Fibroblast of skin of left biceps (primary cell): ENCODE data around the gene PCDHB2.
"Not testable (repeated sequence)": the region's sequence is repeated elsewhere in the genome, so short reads cannot be mapped to it uniquely, and the experiment has no call there.

Experiments
- DNase-seq, 2 experiments: peaks; one replicate each; pipeline ENCODE4 v3.0.0-alpha.2; 2013; ENCODE audit warnings: low read depth in 2 of 2

The PCDHB2 gene

DNA sequence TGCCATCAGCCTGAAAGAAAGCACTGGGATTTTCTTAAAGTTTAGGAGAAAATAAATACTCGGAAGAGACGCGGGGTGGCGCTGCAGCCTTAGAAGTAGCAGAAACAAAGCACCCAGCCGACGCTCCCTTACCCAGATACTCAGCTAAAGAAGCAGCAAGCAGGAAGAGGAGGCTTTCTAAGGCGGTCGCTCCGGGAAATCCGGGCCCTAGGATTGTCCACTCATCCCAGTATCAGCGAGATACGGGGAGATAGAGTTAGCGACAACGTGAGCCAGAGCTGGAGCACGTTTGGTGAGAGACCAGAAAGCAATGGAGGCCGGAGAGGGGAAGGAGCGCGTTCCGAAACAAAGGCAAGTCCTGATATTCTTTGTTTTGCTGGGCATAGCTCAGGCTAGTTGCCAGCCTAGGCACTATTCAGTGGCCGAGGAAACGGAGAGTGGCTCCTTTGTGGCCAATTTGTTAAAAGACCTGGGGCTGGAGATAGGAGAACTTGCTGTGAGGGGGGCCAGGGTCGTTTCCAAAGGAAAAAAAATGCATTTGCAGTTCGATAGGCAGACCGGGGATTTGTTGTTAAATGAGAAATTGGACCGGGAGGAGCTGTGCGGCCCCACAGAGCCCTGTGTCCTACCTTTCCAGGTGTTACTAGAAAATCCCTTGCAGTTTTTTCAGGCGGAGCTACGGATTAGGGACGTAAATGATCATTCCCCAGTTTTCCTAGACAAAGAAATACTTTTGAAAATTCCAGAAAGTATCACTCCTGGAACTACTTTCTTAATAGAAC is at the start of gene PCDHB2:
PCDHB2 (plus strand) TSS at position 135 of the 782 bp plus-strand sequence; CDS start at position 311, 176 bp downstream.
- peak; percentile 17 to 19 for DNase-seq

- DNase-seq: no peak
Measured at GRCh38 chr5:141050622-141051520, 43.5 kb upstream of the PCDHB2 start, which contains the start of gene PCDHB1. TSS of gene PCDHB1 (plus strand) at chr5:141051374. CDS start at chr5:141051471, 97 bp downstream.

- no peak for DNase-seq
Measured at GRCh38 chr5:141051521-141051866, 42.9 kb upstream of the PCDHB2 start.

- no peak for DNase-seq
Measured at GRCh38 chr5:141077826-141078225, 16.6 kb upstream of the PCDHB2 start.

DNA sequence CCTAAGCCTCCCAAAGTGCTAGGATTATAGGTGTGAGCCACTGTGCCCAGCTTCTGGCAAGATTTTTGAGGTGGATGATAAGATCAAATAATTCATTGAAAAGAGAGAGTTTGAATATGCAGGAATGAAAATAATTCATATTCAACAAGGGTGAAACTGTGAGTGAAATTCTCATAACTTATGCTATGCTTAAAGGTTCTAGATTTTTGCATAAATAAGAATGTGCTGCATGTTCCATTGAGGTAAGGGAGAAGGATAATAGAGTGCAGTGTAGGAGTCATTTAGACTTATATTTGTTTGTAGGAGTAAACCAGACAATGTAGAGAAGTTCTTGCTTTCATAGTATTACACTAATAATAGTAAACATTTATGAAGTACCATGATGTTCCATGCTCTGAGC is 12.2 kb upstream of the PCDHB2 start:
- DNase-seq: no peak

DNA sequence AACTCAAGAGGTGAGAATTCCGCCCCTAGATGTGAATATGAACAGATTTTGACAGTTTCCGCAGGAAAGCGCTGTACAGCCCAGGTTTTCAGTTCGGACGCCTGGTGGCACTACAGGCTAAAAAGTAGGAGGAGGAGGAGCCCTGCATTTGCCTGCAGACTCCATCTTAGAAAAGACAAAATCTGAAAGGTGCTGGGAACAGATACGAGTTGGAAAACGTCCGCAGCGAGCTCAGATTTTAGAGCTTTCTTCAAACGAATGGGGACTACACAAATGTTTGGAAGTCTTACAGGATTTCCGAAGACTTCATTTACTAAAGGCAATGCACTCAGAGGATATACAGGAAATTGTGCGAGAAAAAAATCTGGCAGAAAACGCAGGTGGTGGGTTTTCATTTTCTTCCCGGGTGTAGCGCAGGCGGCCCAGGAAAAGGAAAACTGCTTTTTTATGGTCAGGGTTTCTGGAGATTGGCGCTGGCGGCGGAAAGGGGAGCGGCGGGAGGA is 9.9 kb upstream of the PCDHB2 start:
- no peak for DNase-seq

DNA sequence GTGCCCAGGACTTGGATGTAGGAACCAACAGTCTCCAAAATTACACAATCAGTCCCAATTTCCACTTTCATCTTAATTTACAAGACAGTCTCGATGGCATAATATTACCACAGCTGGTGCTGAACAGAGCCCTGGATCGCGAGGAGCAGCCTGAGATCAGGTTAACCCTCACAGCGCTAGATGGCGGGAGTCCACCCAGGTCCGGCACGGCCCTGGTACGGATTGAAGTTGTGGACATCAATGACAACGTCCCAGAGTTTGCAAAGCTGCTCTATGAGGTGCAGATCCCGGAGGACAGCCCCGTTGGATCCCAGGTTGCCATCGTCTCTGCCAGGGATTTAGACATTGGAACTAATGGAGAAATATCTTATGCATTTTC is 837 bp downstream of the PCDHB2 start:
- no peak for DNase-seq

GRCh38 chr5:141096181-141096580 is 1.8 kb downstream of the PCDHB2 start:
- DNase-seq: not testable (repeated sequence)

DNA sequence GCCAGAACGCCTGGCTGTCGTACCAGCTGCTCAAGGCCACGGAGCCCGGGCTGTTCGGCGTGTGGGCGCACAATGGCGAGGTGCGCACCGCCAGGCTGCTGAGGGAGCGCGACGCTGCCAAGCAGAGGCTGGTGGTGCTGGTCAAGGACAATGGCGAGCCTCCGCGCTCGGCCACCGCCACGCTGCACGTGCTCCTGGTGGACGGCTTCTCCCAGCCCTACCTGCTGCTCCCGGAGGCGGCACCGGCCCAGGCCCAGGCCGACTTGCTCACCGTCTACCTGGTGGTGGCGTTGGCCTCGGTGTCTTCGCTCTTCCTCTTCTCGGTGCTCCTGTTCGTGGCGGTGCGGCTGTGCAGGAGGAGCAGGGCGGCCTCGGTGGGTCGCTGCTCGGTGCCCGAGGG is 2.2 kb downstream of the PCDHB2 start:
- DNase-seq: not testable (repeated sequence)

GRCh38 chr5:141100243-141100805 is 5.9 kb downstream of the PCDHB2 start, which contains the start of gene PCDHB3:
TSS of gene PCDHB3 (plus strand) at chr5:141100473. CDS start at chr5:141100650, 177 bp downstream.
- no peak for DNase-seq

DNA sequence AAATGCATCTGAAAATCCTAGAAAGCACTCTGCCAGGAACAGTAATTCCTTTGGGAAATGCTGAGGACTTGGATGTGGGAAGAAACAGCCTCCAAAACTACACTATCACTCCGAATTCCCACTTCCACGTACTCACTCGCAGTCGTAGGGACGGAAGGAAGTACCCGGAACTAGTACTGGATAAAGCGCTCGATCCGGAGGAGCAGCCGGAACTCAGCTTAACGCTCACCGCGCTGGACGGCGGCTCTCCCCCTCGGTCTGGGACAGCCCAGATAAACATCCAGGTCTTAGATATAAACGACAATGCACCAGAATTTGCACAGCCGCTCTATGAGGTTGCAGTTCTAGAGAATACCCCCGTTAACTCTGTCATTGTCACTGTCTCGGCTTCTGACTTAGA is 6.6 kb downstream of the PCDHB2 start:
- no peak for DNase-seq

GRCh38 chr5:141102070-141102469 is 7.7 kb downstream of the PCDHB2 start:
- DNase-seq: not testable (repeated sequence)

DNA sequence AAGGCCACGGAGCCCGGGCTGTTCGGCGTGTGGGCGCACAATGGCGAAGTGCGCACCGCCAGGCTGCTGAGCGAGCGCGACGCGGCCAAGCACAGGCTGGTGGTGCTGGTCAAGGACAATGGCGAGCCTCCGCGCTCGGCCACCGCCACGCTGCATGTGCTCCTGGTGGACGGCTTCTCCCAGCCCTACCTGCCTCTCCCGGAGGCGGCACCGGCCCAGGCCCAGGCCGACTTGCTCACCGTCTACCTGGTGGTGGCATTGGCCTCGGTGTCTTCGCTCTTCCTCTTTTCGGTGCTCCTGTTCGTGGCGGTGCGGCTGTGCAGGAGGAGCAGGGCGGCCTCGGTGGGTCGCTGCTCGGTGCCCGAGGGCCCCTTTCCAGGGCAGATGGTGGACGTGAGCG is 8.1 kb downstream of the PCDHB2 start:
- not testable (repeated sequence) for DNase-seq

GRCh38 chr5:141105350-141105749 is 10.9 kb downstream of the PCDHB2 start:
- no peak for DNase-seq

DNA sequence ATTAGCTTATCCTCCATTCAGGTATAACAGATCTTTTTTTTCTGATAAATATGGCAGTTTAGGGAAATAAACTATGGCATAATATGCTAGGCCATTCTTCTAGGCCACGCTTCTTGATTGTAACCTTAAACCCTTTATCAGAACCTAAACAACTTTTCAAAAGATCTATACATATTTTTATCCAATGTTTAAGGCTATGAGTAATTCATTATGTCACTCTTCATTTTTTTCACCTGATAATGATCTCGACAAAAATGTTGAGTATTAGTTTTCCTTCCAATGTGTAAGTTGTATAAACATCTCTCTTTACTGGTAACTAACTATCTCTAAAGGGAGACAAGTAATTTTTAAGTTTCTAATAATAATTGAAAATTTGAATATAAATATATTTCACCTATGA is 24.8 kb downstream of the PCDHB2 start:
- no peak for DNase-seq

DNA sequence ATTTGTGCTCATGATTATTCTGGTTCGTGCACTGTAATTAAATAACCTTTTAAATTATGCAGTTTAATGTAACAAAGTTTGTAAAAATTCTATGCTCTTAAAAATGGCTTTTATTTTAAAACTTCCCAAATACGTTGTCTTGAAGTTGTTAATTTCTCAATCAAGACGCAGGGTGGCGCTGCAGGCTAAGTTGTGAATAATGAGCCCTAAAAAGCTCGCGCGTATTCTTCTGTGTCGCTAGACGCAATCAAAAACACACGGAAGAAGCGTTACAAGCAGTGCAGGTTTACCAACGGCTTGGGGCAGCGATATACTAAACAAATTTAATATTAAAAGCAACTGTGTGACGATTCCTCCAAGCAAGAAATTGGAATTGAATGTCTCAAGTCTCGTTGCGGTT is 27.1 kb downstream of the PCDHB2 start, which contains the start of gene PCDHB4:
PCDHB4 (plus strand) TSS at position 256 of the 400 bp plus-strand sequence. CDS start 181 bp downstream, outside the sequence.
- DNase-seq: no peak

- no peak for DNase-seq
Measured at GRCh38 chr5:141121985-141122384, 27.6 kb downstream of the PCDHB2 start.

DNA sequence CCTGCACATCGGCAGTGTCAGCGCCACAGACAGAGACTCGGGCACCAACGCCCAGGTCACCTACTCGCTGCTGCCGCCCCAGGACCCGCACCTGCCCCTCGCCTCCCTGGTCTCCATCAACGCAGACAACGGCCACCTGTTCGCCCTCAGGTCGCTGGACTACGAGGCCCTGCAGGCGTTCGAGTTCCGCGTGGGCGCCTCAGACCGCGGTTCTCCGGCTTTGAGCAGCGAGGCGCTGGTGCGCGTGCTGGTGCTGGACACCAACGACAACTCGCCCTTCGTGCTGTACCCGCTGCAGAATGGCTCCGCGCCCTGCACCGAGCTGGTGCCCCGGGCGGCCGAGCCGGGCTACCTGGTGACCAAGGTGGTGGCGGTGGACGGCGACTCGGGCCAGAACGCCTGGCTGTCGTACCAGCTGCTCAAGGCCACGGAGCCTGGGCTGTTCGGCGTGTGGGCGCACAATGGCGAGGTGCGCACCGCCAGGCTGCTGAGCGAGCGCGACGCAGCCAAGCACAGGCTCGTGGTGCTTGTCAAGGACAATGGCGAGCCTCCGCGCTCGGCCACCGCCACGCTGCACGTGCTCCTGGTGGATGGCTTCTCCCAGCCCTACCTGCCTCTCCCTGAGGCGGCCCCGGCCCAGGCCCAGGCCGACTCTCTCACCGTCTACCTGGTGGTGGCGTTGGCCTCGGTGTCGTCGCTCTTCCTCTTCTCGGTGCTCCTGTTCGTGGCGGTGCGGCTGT is 29.2 kb downstream of the PCDHB2 start:
- not testable (repeated sequence) for DNase-seq

DNA sequence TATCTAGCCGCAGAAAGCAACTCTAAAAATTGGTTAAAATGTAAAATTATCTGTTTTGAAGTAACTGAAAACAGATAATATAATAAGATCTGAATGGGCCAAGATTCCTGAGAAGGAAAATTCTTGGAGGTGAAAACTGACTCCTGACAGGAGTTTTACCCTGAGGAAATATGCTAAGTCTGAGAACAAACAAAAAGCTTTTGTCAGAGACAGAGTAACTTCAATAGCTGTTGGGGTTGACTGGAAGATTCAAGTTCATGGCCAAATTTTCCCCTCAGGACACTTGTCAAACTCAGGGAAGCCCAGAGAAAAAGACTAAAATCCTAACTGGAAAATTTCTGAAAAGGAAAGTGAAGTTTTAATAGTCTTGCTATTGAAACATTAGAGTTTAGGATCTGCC is 32.9 kb downstream of the PCDHB2 start:
- DNase-seq: no peak

DNA sequence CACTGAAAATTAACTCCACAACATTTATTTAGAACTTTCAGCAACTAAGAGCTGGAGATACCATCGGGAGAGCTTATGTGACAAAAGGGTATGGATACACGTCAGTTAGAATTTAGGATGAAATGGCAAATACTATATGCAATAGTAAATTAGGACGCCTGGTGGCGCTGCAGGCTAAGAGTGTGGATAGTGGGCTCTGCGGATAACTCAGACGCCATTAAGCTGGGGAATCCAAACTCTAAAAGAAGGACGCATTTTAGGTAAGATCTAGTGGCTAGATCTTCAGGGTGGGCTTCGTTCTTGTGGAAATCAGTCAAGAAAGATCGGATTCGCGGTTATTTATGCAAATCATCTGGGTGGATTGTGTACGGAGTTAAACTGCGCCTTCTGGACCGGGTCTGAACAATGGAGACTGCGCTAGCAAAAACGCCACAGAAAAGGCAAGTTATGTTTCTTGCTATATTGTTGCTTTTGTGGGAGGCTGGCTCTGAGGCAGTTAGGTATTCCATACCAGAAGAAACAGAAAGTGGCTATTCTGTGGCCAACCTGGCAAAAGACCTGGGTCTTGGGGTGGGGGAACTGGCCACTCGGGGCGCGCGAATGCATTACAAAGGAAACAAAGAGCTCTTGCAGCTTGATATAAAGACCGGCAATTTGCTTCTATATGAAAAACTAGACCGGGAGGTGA is 40.8 kb downstream of the PCDHB2 start, which contains the start of gene PCDHB5:
PCDHB5 (plus strand) TSS at position 177 of the 688 bp plus-strand sequence; CDS start at position 406, 229 bp downstream.
- no peak for DNase-seq
